ENCODE results near the gene RYR2. TPM values are rescaled to one million over a fixed set of nuclear protein-coding genes. Genes with fewer than 3 reads are reported as not detected.

The RYR2 gene
- total RNA-seq, 1 donor from 2014 or later, result 47.0 TPM

DNA sequence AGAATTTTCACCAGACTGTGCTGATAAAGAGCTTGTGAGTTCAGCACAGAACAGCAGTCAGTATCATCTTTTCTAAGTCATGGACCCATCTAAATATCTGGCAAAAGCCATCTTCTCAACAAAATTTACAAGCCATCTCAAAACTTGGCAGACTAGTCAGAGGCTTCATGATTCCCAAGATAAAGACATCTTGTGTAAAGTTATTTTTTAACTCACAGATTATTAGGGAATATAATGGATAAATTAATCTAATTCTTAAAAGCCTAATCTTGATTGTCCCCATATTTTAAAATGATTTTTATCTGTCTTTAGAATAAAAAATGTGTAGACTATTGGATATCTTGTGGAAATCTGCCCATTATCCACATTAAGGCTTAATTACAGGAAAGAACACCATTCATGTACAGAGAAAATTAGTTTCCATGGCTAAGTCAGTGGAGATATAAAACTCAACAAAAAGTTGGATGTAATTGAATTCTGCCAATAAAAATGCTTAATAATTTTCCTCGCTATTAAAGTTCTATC is 688.9 kb downstream of the RYR2 start:
- peaks cover 1% of the 10 kb centered on the region for H3K9me3 Mint-ChIP-seq (ENCODE audit: unreplicated experiment)
- DNase-seq, result no peak
- H3K27me3 Mint-ChIP-seq (ENCODE audit: unreplicated experiment), result peaks cover 4% of the 10 kb centered on the region
- no peak overlapping the region for H3K27ac Mint-ChIP-seq (ENCODE audit: unreplicated experiment)
- peaks cover 8% of the 10 kb centered on the region for H3K4me1 Mint-ChIP-seq (ENCODE audit: low read depth, unreplicated experiment)
- no peaks in the 10 kb centered on the region for H3K36me3 Mint-ChIP-seq (ENCODE audit: unreplicated experiment)
- H3K4me3 Mint-ChIP-seq (ENCODE audit: unreplicated experiment), result no peak overlapping the region
- TF ChIP-seq, protein P1, sequence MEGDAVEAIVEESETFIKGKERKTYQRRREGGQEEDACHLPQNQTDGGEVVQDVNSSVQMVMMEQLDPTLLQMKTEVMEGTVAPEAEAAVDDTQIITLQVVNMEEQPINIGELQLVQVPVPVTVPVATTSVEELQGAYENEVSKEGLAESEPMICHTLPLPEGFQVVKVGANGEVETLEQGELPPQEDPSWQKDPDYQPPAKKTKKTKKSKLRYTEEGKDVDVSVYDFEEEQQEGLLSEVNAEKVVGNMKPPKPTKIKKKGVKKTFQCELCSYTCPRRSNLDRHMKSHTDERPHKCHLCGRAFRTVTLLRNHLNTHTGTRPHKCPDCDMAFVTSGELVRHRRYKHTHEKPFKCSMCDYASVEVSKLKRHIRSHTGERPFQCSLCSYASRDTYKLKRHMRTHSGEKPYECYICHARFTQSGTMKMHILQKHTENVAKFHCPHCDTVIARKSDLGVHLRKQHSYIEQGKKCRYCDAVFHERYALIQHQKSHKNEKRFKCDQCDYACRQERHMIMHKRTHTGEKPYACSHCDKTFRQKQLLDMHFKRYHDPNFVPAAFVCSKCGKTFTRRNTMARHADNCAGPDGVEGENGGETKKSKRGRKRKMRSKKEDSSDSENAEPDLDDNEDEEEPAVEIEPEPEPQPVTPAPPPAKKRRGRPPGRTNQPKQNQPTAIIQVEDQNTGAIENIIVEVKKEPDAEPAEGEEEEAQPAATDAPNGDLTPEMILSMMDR (IDR thresholded peaks at IDR 0.05; ENCODE audit: partially characterized antibody, unreplicated experiment), result no peak

DNA sequence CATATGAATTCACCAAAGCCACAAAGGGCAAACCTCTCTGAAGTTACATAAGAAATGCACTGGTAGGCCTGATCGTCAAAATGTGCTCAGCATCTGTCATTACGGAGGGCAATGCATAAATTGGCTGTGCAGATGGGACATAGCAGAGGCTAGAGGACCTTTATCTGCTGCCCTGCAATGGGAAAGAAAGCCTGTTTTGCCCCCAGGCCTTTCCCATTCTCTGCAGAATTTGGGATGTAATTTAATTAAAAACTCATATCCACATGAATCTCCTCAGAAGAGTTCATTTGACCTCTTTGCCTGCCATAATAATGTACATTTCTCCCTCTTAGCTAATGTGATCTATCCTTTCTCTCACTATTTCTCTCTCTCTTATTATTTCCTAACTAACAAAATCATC is 690.7 kb downstream of the RYR2 start:
- Mint-ChIP-seq H3K4me1 (ENCODE audit: low read depth, unreplicated experiment) (peaks cover 12% of the 10 kb centered on the region), H3K9me3 (ENCODE audit: unreplicated experiment) (peaks cover 1% of the 10 kb centered on the region), H3K36me3 (ENCODE audit: unreplicated experiment) (no peaks in the 10 kb centered on the region), H3K27ac (ENCODE audit: unreplicated experiment) (no peak overlapping the region), H3K27me3 (ENCODE audit: unreplicated experiment) (peaks cover 4% of the 10 kb centered on the region), H3K4me3 (ENCODE audit: unreplicated experiment) (no peak overlapping the region)
- no peak for DNase-seq
- TF ChIP-seq, protein P1 (IDR thresholded peaks at IDR 0.05; ENCODE audit: partially characterized antibody, unreplicated experiment), result no peak

DNA sequence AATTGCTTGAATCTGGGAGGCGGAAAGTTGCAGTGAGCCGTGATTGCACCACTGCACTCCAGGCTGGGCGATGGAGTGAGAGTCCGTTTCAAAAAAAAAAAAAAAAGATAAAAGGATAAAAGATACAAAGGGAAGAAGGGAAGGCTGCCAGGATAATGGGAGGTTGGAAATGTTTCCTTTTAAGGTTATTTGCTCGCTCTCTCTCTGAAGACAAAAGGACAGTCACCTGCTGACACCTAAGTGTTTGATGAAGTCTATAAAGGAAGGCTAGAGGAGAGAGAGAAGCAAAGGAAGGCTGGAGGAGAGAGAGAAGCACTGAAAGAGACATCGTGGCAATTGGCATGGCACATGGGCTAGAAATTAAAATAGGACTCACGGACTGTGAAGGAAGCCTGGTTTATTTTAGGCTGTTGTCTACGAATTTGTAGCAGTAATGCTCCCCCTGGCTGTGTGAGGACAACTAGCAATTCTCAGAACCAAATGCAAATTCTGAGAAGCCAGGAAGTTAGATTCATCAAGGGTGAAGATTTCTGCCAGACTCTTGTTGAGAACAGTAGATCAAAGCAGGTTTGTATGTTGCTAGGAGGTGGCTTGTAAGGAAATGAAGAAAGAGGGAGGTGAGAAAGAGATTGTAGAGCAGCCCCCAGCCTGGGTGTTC is 694.5 kb downstream of the RYR2 start:
- H3K4me1 Mint-ChIP-seq (ENCODE audit: low read depth, unreplicated experiment), result peaks cover 12% of the 10 kb centered on the region
- no peaks in the 10 kb centered on the region for H3K9me3 Mint-ChIP-seq (ENCODE audit: unreplicated experiment)
- DNase-seq, result no peak
- H3K36me3 Mint-ChIP-seq (ENCODE audit: unreplicated experiment), result no peaks in the 10 kb centered on the region
- H3K27ac Mint-ChIP-seq (ENCODE audit: unreplicated experiment), result no peak overlapping the region
- TF ChIP-seq, protein P1 (IDR thresholded peaks at IDR 0.05; ENCODE audit: partially characterized antibody, unreplicated experiment), result peak; percentile 36
- no peak overlapping the region for H3K4me3 Mint-ChIP-seq (ENCODE audit: unreplicated experiment)
- peaks cover 2% of the 10 kb centered on the region for H3K27me3 Mint-ChIP-seq (ENCODE audit: unreplicated experiment)

DNA sequence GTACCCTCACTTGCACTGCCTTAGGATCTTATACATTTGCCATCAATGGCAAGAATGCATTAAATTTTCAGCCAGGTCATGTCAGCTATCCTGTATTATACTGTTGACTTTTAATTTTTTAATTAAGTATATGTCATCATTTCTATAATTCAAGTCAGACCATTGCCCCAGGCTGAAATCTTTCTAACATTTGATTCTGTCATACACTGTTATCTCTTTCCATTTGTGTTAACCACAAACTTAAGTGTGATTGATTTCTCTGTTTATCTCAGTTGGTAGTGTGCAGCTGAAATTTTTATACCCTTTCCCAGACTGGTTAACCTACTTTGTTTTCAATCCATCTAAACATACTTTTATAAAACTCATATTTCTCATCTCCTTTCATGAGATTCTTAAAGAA is 695.5 kb downstream of the RYR2 start:
- peaks cover 2% of the 10 kb centered on the region for H3K27me3 Mint-ChIP-seq (ENCODE audit: unreplicated experiment)
- H3K36me3 Mint-ChIP-seq (ENCODE audit: unreplicated experiment), result no peaks in the 10 kb centered on the region
- H3K27ac Mint-ChIP-seq (ENCODE audit: unreplicated experiment), result no peak overlapping the region
- no peak overlapping the region for H3K4me3 Mint-ChIP-seq (ENCODE audit: unreplicated experiment)
- no peak for DNase-seq
- no peaks in the 10 kb centered on the region for H3K9me3 Mint-ChIP-seq (ENCODE audit: unreplicated experiment)
- H3K4me1 Mint-ChIP-seq (ENCODE audit: low read depth, unreplicated experiment), result peaks cover 8% of the 10 kb centered on the region
- TF ChIP-seq, protein P1 (IDR thresholded peaks at IDR 0.05; ENCODE audit: partially characterized antibody, unreplicated experiment), result no peak

DNA sequence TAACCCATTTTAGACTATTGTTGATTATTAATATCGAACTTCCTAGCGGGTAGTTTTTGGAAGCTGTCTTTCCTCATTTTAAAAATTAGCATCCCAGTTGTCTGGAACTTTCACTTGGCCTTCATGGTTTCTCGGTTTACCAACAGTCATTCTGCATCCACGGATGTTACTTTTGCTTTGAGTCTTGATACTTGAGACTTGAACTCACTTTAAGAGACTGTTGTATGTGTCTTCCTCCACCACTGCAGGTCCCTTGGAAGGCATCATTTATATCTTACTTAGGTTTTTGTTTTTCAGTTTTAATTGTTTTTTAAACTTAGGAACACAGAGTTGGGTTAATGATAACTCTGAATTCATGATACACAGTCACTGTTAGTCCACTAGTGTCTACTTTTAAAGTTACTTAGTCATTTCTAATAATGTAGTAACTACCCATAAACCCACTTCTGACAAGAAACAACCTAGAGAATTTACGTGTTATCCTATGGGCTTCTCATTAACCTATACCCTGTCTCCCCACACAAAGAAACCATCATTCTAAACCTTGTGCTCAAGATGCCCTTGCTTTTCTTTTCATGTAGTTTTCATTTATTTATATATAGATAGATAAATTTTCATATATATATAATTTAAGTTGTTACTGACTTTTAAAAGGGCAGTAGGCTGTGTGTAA is 696.1 kb downstream of the RYR2 start:
- Mint-ChIP-seq H3K27me3 (ENCODE audit: unreplicated experiment) (peaks cover 2% of the 10 kb centered on the region), H3K4me1 (ENCODE audit: low read depth, unreplicated experiment) (peaks cover 6% of the 10 kb centered on the region), H3K36me3 (ENCODE audit: unreplicated experiment) (no peaks in the 10 kb centered on the region), H3K4me3 (ENCODE audit: unreplicated experiment) (no peak overlapping the region), H3K9me3 (ENCODE audit: unreplicated experiment) (no peaks in the 10 kb centered on the region), H3K27ac (ENCODE audit: unreplicated experiment) (no peak overlapping the region)
- no peak for DNase-seq
- TF ChIP-seq, protein P1 (IDR thresholded peaks at IDR 0.05; ENCODE audit: partially characterized antibody, unreplicated experiment), result no peak
